GM23248 (cell line): Measurements from ENCODE around the gene CYP3A4.

Experiments used
- EZH2 ChIP-seq: fragments of 200-600 bp; sonication (generic); IDR thresholded peaks from 2 replicates; pipeline ENCODE4 v1.6.1; 2018; ENCODE audit warnings: antibody characterized with exemption, mild to moderate bottlenecking; ENCODE audit not compliant: insufficient read depth, poor library complexity, severe bottlenecking
- EZH2phosphoT487 ChIP-seq: fragments of 200-600 bp; sonication (generic); IDR thresholded peaks from 2 replicates; pipeline ENCODE4 v1.6.1; 2018; ENCODE audit warnings: antibody characterized with exemption, moderate library complexity, mild to moderate bottlenecking, low read depth; ENCODE audit not compliant: insufficient read depth

GRCh38 chr7:99824091-99824490 is 40.1 kb upstream of the CYP3A4 start:
- TF ChIP-seq EZH2phosphoT487 = no peak
- TF ChIP-seq EZH2 = no peak
